GM18867 (cell line): ENCODE measurements around the gene ABHD13.
"Not testable (repeated sequence)": the region's sequence is repeated elsewhere in the genome, so short reads cannot be mapped to it uniquely, and the experiment has no call there.

Experiments
- ATAC-seq: cut with Tn5 transposase; IDR thresholded peaks from one replicate; pipeline ENCODE4 v1.9.1; 2021; ENCODE audit warnings: mild to moderate bottlenecking, moderate library complexity; ENCODE audit not compliant: unreplicated experiment

ABHD13 gene

GRCh38 chr13:108218044-108218974 lies at the start of gene ABHD13:
Gene ABHD13, plus strand, starts transcription at chr13:108218392. Its CDS starts 10,827 bp downstream, at chr13:108229219.
- ATAC-seq = peak; percentile 76

- no peak for ATAC-seq
Measured at GRCh38 chr13:108168929-108169328, 49.3 kb upstream of the ABHD13 start.

DNA sequence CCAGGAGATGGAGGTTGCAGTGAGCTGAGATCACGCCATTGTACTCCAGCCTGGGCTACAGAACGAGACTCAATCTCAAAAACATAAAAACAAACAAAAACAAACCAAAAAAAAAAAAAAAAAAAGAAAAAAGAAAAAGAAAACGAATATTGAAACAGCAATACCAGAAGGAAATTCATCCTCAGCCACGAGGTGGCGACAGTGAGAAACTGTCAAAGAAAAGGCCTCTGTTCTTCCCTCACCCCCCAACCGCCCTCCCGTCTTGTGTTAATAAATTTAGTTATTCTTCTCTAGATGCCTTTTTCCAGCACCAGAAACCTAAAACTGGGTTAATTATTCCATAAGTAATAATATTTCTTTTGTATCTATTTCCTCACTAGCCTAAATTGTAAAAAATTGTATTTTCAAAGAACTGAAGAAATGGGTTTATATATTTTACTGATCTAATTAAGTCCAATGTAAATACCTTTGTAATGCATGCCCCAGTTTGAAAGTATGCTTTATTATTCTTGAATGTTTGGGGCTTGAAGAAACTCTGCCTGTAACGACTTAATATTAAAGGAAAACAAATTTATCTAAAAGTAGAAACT lies 41.4 kb upstream of the ABHD13 start:
- no peak for ATAC-seq

- ATAC-seq = no peak
Measured at GRCh38 chr13:108178078-108178477, 40.1 kb upstream of the ABHD13 start.

- no peak for ATAC-seq
Measured at GRCh38 chr13:108182652-108183051, 35.5 kb upstream of the ABHD13 start.

- no peak for ATAC-seq
Measured at GRCh38 chr13:108185223-108185622, 33.0 kb upstream of the ABHD13 start.

DNA sequence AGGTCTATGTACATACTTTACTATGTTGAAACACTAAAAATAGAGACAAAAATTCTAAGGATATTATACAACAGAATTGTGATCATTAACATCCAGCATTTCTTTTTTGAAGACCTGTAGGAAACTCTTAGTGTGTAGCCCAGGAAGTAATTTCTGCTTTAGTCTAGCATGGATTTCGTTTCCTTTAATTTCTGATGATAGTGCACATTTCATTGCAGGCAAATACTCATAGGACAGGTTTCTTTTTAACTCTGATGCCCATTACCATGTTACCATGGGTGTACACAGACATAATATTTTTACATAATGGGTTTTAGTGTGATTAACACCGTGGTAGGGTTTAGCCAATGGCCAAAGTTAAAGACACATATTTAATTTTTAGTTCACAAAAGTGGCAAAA lies 29.9 kb upstream of the ABHD13 start:
- ATAC-seq = no peak

GRCh38 chr13:108190897-108191296 lies 27.3 kb upstream of the ABHD13 start:
- ATAC-seq = no peak

DNA sequence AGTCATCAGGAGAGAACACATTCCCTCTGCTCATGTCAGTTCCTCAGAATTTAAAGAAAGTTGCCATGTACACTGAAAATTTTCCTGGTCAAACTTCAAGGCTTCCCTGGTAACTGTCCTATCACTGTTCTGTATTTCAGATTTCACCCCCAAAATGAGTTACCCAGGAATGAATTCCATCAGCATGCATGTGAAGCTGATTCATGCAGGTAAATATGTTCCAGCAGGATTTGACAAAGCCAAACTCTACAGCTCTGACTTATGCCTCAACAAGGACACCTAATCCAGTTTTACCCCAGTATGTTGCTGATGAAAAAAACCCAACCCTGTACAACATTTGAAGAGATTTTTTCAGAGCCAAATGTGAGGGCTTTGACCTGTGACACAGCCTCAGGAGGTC lies 24.4 kb upstream of the ABHD13 start:
- no peak for ATAC-seq

DNA sequence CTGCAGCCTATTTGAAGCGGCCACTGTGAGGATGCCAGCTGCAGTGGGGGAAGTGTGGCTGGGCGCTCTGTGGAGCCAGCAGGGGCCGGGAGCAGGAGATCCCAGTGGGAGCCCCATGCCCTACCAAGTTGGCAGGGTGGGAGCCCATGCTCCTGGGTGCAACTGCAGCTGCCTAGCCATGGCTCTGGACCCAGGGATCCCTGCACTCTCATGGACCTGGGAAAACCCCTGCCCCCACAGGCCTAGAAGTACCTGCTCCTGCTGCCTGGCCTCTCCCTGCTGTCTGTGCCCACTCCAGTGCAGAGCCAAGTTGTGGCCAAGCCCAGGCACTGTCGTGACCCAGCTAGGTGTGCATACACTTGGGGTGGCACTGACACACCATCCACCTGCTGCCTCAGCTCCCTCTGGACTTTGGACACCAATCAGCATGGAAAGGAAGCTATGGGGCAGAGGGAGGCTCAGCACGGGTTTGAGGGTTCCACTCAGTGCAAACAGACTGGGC lies 23.7 kb upstream of the ABHD13 start:
- no peak for ATAC-seq

DNA sequence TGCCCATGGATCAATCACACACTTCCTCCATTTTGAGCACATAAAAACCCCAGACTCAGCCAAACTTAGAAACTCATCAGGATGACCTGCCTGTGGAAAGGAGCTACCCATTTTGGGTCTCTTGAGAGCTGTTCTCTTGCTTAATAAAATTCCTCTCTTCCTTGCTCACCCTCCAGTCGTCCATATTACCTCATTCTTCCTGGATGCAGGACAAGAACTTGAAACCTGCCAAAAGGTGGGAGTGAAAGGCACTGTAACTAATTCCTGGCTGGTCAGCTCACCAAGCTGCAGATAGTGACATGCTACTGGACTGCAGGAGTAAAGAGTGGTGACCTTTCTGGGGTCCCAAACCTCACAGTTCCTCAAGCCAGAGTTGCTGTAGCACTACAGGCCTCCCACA lies 23.0 kb upstream of the ABHD13 start:
- ATAC-seq = no peak

DNA sequence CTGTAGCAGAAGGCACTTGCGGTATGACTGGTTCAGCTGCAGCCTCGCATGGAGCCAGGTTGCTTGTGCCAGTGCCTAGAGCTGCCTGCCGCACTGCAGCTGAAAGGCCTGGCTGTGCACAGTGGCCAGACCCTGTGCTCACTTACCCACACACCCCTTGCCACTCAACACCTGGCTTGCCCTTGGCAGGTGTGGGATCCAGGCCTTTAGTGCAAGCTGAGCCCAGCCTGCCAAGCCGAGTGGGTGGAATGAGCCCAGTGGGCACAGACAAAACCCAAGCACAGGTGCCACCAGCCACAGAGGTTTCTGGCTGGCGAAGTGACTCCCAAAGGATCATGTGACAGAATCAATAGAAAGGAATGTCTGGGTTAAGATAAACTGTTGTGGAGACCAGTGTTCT lies 22.3 kb upstream of the ABHD13 start:
- ATAC-seq = no peak

- ATAC-seq = no peak
Measured at GRCh38 chr13:108200781-108201398, 17.3 kb upstream of the ABHD13 start.

GRCh38 chr13:108210551-108210950 lies 7.6 kb upstream of the ABHD13 start:
- no peak for ATAC-seq

DNA sequence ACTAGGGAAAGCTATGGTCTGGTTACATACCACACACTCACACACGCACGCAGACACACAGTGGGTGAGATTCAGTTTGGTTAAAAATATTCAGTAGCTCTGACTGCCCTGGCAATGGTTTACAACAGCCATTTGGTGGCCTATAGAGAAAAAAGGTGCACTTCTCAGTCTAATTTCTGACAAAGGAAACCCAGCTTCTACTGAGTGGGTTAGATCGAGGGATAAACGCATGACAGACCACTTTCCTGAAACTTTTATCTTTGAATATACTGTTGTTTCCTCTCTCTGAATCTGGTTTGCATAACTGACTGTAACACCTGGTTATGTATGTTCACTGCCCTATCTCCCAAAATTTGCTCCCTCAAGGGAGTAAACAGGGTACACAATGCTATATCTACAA lies 5.3 kb upstream of the ABHD13 start:
- peak; percentile 32 for ATAC-seq

DNA sequence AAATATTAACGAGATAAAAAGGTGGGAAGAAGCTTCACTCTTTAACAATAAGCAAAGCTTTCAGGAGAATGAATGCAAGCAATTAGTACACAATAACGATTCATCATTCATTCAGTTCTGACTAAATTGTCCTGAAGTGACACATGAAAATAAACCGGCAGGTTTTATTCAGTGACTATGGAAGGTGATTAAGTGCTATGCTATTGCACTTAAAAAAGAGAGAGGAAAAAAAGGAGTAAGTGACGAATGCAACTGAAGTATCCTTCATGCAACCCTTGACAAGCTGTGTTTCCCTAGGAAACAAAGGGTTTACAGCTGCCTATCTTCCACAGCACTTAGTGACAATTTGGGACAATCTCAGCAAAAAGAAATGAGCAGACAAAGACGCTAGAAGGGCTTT lies 4.2 kb upstream of the ABHD13 start:
- ATAC-seq = no peak

- no peak for ATAC-seq
Measured at GRCh38 chr13:108214441-108215271, 3.5 kb upstream of the ABHD13 start.

- ATAC-seq = peak; percentile 73
Measured at GRCh38 chr13:108215436-108215835, 2.8 kb upstream of the ABHD13 start, which contains the start of gene LIG4. Gene LIG4, minus strand, starts transcription at chr13:108215536. Its CDS starts 4,268 bp downstream, at chr13:108211268.

- not testable (repeated sequence) for ATAC-seq
Measured at GRCh38 chr13:108217307-108218043, 717 bp upstream of the ABHD13 start.

DNA sequence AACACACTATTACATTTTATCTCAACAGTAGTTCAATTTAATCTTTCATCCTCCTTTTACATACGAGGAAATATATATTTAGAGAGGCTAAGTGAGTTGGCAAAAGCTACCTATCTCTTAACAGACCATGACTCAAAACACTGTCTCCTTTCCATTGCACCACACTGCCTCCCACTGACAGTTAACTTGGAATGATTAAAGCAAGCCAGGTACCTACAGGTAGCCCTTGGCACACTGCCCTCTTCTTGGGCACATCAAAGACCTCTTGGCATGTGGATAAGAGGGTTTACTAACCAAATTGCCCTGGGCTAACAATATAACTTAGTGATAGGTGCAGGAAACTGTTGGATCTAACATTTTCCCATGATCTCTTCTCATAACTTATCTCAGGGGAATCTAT lies 1.8 kb downstream of the ABHD13 start:
- no peak for ATAC-seq
